Chondrocyte (in vitro differentiated cells): ENCODE measurements around the gene BBS7. TPM values are rescaled to one million over a fixed set of nuclear protein-coding genes. Genes with fewer than 3 reads are reported as not detected.

Source experiments
- DNase-seq: peaks from one replicate; pipeline ENCODE4 v3.0.0; 2021; ENCODE audit warnings: mixed read lengths, low spot score
- H3K27ac Mint-ChIP-seq: one replicate; pipeline ENCODE4 v1.8.0; 2021; ENCODE audit warnings: mild to moderate bottlenecking, moderate library complexity, mixed read lengths; ENCODE audit not compliant: unreplicated experiment
- H3K27me3 Mint-ChIP-seq: 2 replicates; pipeline ENCODE4 v1.8.0; 2021; ENCODE audit warnings: low read depth, mixed read lengths
- H3K36me3 Mint-ChIP-seq: 2 replicates; pipeline ENCODE4 v1.8.0; 2021; ENCODE audit warnings: low read depth, mixed read lengths
- H3K4me1 Mint-ChIP-seq: 2 replicates; pipeline ENCODE4 v1.8.0; 2021; ENCODE audit warnings: low read depth, mild to moderate bottlenecking, mixed read lengths
- H3K4me3 Mint-ChIP-seq: one replicate; pipeline ENCODE4 v1.8.0; 2021; ENCODE audit warnings: mild to moderate bottlenecking, moderate library complexity, mixed read lengths; ENCODE audit not compliant: unreplicated experiment
- H3K9me3 Mint-ChIP-seq: 2 replicates; pipeline ENCODE4 v1.8.0; 2021; ENCODE audit warnings: low read depth, mixed read lengths
- CTCF ChIP-seq: fragments of 200-600 bp; sonication (generic); IDR thresholded peaks from 2 replicates; pipeline ENCODE4 v1.5.0; 2021; ENCODE audit warnings: antibody characterized with exemption, mild to moderate bottlenecking, moderate library complexity
- total RNA-seq: library from RNA; stranded (reverse); gene quantifications from 3 replicates; pipeline ENCODE4 v1.2.1, GENCODE V29; 2021

The BBS7 gene
- total RNA-seq, 1 donor from 2014 or later, result 22.9 TPM

- Mint-ChIP-seq H3K27ac (no peak overlapping the region), H3K4me1 (peaks cover 15% of the 10 kb centered on the region), H3K27me3 (no peaks in the 10 kb centered on the region), H3K36me3 (no peaks in the 10 kb centered on the region), H3K4me3 (no peak overlapping the region), H3K9me3 (no peaks in the 10 kb centered on the region)
- TF ChIP-seq CTCF, result no peak
- DNase-seq, result no peak
Observed at GRCh38 chr4:121796283-121796682, 74.0 kb downstream of the BBS7 start.

- DNase-seq, result no peak
- H3K27me3 Mint-ChIP-seq, result no peaks in the 10 kb centered on the region
- H3K27ac Mint-ChIP-seq, result no peak overlapping the region
- H3K36me3 Mint-ChIP-seq, result no peaks in the 10 kb centered on the region
- no peak for TF ChIP-seq CTCF
- peaks cover 23% of the 10 kb centered on the region for H3K4me1 Mint-ChIP-seq
- H3K9me3 Mint-ChIP-seq, result no peaks in the 10 kb centered on the region
- no peak overlapping the region for H3K4me3 Mint-ChIP-seq
Observed at GRCh38 chr4:121794505-121795188, 75.6 kb downstream of the BBS7 start.

GRCh38 chr4:121792966-121793365, 77.3 kb downstream of the BBS7 start:
- H3K4me3 Mint-ChIP-seq, result no peak overlapping the region
- H3K27ac Mint-ChIP-seq, result no peak overlapping the region
- H3K4me1 Mint-ChIP-seq, result peaks cover 38% of the 10 kb centered on the region
- H3K27me3 Mint-ChIP-seq, result no peaks in the 10 kb centered on the region
- no peak for TF ChIP-seq CTCF
- DNase-seq, result no peak
- H3K36me3 Mint-ChIP-seq, result no peaks in the 10 kb centered on the region
- H3K9me3 Mint-ChIP-seq, result no peaks in the 10 kb centered on the region

- Mint-ChIP-seq H3K27me3 (no peaks in the 10 kb centered on the region), H3K27ac (no peak overlapping the region), H3K4me1 (peaks cover 38% of the 10 kb centered on the region), H3K4me3 (no peak overlapping the region), H3K36me3 (no peaks in the 10 kb centered on the region), H3K9me3 (no peaks in the 10 kb centered on the region)
- DNase-seq, result no peak
- TF ChIP-seq CTCF, result no peak
Observed at GRCh38 chr4:121791481-121791880, 78.8 kb downstream of the BBS7 start.

- peaks cover 41% of the 10 kb centered on the region for H3K4me1 Mint-ChIP-seq
- no peaks in the 10 kb centered on the region for H3K36me3 Mint-ChIP-seq
- no peak for DNase-seq
- no peaks in the 10 kb centered on the region for H3K27me3 Mint-ChIP-seq
- H3K9me3 Mint-ChIP-seq, result no peaks in the 10 kb centered on the region
- H3K27ac Mint-ChIP-seq, result peak overlapping the region; percentile 2
- TF ChIP-seq CTCF, result no peak
- no peak overlapping the region for H3K4me3 Mint-ChIP-seq
Observed at GRCh38 chr4:121790976-121791375, 79.3 kb downstream of the BBS7 start.
